LNCAP (cell line): ENCODE measurements around the gene UGT1A5.

Experiments used
- CTCF ChIP-seq: fragments of 450-650 bp; IDR thresholded peaks from 2 replicates; pipeline ENCODE4 v1.5.1; 2017; ENCODE audit warnings: mild to moderate bottlenecking

Gene UGT1A5

GRCh38 chr2:233674995-233675394 lies 37.7 kb upstream of the UGT1A5 start:
- TF ChIP-seq CTCF = no peak

- no peak for TF ChIP-seq CTCF
Measured at GRCh38 chr2:233676046-233676445, 36.7 kb upstream of the UGT1A5 start.

GRCh38 chr2:233679196-233679595 lies 33.5 kb upstream of the UGT1A5 start:
- no peak for TF ChIP-seq CTCF

GRCh38 chr2:233680361-233681045 lies 32.2 kb upstream of the UGT1A5 start:
- TF ChIP-seq CTCF = no peak

- no peak for TF ChIP-seq CTCF
Measured at GRCh38 chr2:233681521-233682099, 31.1 kb upstream of the UGT1A5 start, which contains the start of gene UGT1A7. UGT1A7 (plus strand) TSS chr2:233681901; CDS start chr2:233681938, 37 bp downstream.

GRCh38 chr2:233684640-233685039 lies 28.1 kb upstream of the UGT1A5 start:
- TF ChIP-seq CTCF = no peak

- TF ChIP-seq CTCF = no peak
Measured at GRCh38 chr2:233686928-233687327, 25.8 kb upstream of the UGT1A5 start.

GRCh38 chr2:233688341-233688740 lies 24.4 kb upstream of the UGT1A5 start:
- TF ChIP-seq CTCF = no peak
